Panc1 (cell line): ENCODE data around the gene FAM43A. TPM values are rescaled to one million over a fixed set of nuclear protein-coding genes. Genes with fewer than 3 reads are reported as not detected.

Source experiments
- ATAC-seq: fragments of 200-7000 bp; cut with Tn5 transposase; 2 replicates; pipeline ENCODE4 v1.9.1; 2020; ENCODE audit warnings: mild to moderate bottlenecking, moderate library complexity
- BruUV-seq: library from RNA; stranded (reverse); fragments of 400-500 nt; replicated peaks from 2 replicates; lab custom pipeline; 2021; lab: Mats Ljungman, UMichigan
- CTCF ChIA-PET: fragments of 300-600 bp; sonication (Branson Sonifier 250); formaldehyde crosslinking; loops from one replicate; lab custom pipeline; 2022; ENCODE audit warnings: antibody characterized with exemption; lab: Charles Lee
- POLR2A ChIA-PET: fragments of 300-600 bp; sonication (Branson Sonifier 250); formaldehyde crosslinking; loops from one replicate; lab custom pipeline; 2022; ENCODE audit warnings: antibody characterized with exemption; lab: Charles Lee
- DNase-seq: peaks from one replicate; pipeline ENCODE4 v3.0.0-alpha.2; 2010; ENCODE audit warnings: low read depth, low spot score
- H3K27ac ChIP-seq: 2 replicates; pipeline ENCODE4 v1.5.1; 2011; ENCODE audit warnings: mild to moderate bottlenecking, low read length, inconsistent platforms
- H3K27me3 ChIP-seq: fragments of 200-500 bp; sonication (Bioruptor generic); 2 replicates; pipeline ENCODE4 v1.6.0; 2014; ENCODE audit warnings: low read length, inconsistent platforms; ENCODE audit not compliant: control insufficient read depth, insufficient read depth
- H3K36me3 ChIP-seq: fragments of 200-500 bp; sonication (Bioruptor generic); 2 replicates; pipeline ENCODE4 v1.5.1; 2014; ENCODE audit warnings: inconsistent platforms, mild to moderate bottlenecking, low read length, moderate library complexity; ENCODE audit not compliant: control insufficient read depth, insufficient read depth
- H3K4me1 ChIP-seq: 2 replicates; pipeline ENCODE4 v1.5.1; 2011; ENCODE audit warnings: inconsistent platforms, mild to moderate bottlenecking, low read length, moderate library complexity; ENCODE audit not compliant: control insufficient read depth, insufficient read depth
- H3K4me3 ChIP-seq, 2 experiments: 2 replicates each; pipeline ENCODE4 v1.5.1; 2011 to 2012; ENCODE audit warnings: low read depth in 2 of 2, low read length in 2 of 2, mild to moderate bottlenecking in 2 of 2, inconsistent platforms in 1 of 2, moderate library complexity in 1 of 2
- H3K9me3 ChIP-seq: fragments of 200-500 bp; sonication (Bioruptor generic); 2 replicates; pipeline ENCODE4 v1.5.1; 2014; ENCODE audit warnings: low read depth, mild to moderate bottlenecking, inconsistent platforms, low read length, moderate library complexity; ENCODE audit not compliant: control insufficient read depth, insufficient read depth
- POLR2AphosphoS5 ChIP-seq: IDR thresholded peaks from 2 replicates; pipeline ENCODE4 v1.6.1; 2012; ENCODE audit warnings: mild to moderate bottlenecking, low read depth, low read length, moderate library complexity
- SIN3A ChIP-seq: IDR thresholded peaks from 2 replicates; pipeline ENCODE4 v1.6.1; 2012; ENCODE audit warnings: low read depth, mild to moderate bottlenecking, low read length, moderate library complexity, borderline replicate concordance; ENCODE audit not compliant: insufficient read depth
- TCF7L2 ChIP-seq: IDR thresholded peaks from 2 replicates; pipeline ENCODE4 v1.6.1; 2011; ENCODE audit warnings: mild to moderate bottlenecking, low read depth, low read length, inconsistent platforms
- in situ Hi-C: cut with HindIII; loops from 2 replicates; pipeline ENCODE4 v1.10.0; 2016; ENCODE audit warnings: low sequenced_read_pairs, low pct_unique_long_range_greater_than_20kb
- intact Hi-C: fragments of 100-400 bp; cut with micrococcal nuclease; formaldehyde crosslinking; loops from one replicate; pipeline ENCODE4 v1.10.0; 2022; ENCODE audit not compliant: unreplicated experiment
- total RNA-seq: library from RNA; stranded (reverse); gene quantifications from one replicate; pipeline ENCODE4 v1.2.1, GENCODE V29; 2021; ENCODE audit not compliant: unreplicated experiment
- TF ChIP-seq, protein P1 (sequence below): fragments of 450-650 bp; IDR thresholded peaks from 2 replicates; pipeline ENCODE4 v1.5.1; 2017; ENCODE audit warnings: mild to moderate bottlenecking
- TF ChIP-seq, protein P2 (sequence below), 2 experiments: IDR thresholded peaks; 2 replicates each; pipeline ENCODE4 v1.6.1; 2011 to 2012; ENCODE audit warnings: low read depth in 2 of 2, control low read depth in 1 of 2, low read length in 1 of 2, mild to moderate bottlenecking in 1 of 2, moderate library complexity in 1 of 2; ENCODE audit not compliant: insufficient read depth in 1 of 2

The FAM43A gene
- total RNA-seq, 1 experiment from 2014 or later = 51.4 TPM

DNA sequence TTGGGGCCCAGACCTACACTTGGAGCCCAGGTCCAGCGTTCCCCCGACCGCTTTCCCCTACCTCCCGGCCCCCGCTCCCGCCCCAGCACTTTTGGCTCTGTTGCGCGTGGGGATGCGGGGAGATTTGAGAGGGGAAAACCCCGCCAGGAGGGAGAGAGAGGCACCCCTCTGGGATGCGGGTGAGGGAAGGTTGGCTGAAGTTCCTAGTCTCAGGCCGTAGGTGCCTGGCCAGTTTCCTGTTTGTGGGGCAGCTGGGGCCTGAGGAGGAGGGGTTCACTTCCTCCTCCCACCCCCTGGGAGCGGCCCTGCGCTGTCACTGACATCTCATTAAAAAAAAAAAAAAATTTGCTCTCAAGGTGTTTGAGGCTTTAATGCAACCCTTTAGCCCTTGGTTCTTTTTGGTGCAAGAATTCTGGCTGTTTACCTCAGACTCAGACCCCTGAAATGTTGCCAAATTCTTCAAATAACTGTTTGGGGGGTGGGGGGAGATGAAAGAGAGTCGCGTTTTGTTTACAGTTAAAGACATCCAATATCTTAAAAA, 2.6 kb downstream of the FAM43A start:
- no peak for TF ChIP-seq SIN3A
- TF ChIP-seq TCF7L2 = peak; percentile 81; the same call in 1 of the 2 replicates
- peak overlapping the region; percentile 80 for H3K27ac ChIP-seq
- ATAC-seq (0 out of 2 replicates have a peak, but pooled peaks have one; percentile 20), DNase-seq (no peak)
- H3K36me3 ChIP-seq = no peaks in the 10 kb centered on the region
- no peaks in the 10 kb centered on the region for H3K9me3 ChIP-seq
- in situ Hi-C loops = no loop called here
- CTCF ChIA-PET = interaction anchor here (0.7 to 1.4 kb wide), 6 partner anchors 16 to 583 kb away, joined by 3 to 7 read pairs (median 4); partner anchors contain the start of genes LSG1 and XXYLT1
- no peaks in the 10 kb centered on the region for H3K27me3 ChIP-seq
- intact Hi-C loops = loop anchor here (10.0 kb wide), 3 partner anchors 187 to 837 kb away; no protein-coding TSS in a partner anchor
- peaks cover 46% of the 10 kb centered on the region for H3K4me1 ChIP-seq
- BruUV-seq = no TSS peak
- POLR2A ChIA-PET = interaction anchor here (0.6 kb wide), 2 partner anchors 460 to 504 kb away, joined by 3 read pairs; no protein-coding TSS in a partner anchor
- H3K4me3 ChIP-seq = peak overlapping the region; percentile 72 to 91

DNA sequence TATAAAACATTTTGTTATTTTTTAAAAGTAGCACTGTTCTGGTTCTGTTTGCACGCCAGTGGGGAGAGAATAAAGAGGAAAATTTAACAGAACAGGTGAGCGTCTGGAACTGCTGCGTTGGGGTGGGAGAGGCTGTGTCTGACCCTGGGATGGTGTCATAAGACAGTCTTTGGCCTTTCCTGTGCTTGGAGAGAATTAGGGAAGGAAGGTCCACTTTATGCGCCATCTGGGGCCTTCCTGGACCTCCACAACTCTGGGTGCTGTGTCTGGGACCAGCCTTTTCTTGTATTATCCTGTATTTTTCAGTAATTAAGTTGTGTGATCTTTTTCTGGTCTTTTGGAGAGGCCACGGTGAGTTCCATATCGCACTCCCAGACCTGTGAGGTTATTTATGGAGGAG, 3.3 kb downstream of the FAM43A start:
- ChIA-PET CTCF (interaction anchor here (0.6 to 1.0 kb wide), 2 partner anchors 12 to 17 kb away, joined by 3 read pairs; partner anchors contain the start of gene LSG1), POLR2A (no interaction called here)
- in situ Hi-C loops = no loop called here
- H3K4me1 ChIP-seq = peaks cover 43% of the 10 kb centered on the region
- no peak for ATAC-seq
- TF ChIP-seq TCF7L2 (no peak), SIN3A (no peak), POLR2AphosphoS5 (no peak)
- TF ChIP-seq, protein P1, sequence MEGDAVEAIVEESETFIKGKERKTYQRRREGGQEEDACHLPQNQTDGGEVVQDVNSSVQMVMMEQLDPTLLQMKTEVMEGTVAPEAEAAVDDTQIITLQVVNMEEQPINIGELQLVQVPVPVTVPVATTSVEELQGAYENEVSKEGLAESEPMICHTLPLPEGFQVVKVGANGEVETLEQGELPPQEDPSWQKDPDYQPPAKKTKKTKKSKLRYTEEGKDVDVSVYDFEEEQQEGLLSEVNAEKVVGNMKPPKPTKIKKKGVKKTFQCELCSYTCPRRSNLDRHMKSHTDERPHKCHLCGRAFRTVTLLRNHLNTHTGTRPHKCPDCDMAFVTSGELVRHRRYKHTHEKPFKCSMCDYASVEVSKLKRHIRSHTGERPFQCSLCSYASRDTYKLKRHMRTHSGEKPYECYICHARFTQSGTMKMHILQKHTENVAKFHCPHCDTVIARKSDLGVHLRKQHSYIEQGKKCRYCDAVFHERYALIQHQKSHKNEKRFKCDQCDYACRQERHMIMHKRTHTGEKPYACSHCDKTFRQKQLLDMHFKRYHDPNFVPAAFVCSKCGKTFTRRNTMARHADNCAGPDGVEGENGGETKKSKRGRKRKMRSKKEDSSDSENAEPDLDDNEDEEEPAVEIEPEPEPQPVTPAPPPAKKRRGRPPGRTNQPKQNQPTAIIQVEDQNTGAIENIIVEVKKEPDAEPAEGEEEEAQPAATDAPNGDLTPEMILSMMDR = no peak
- TF ChIP-seq, protein P2, sequence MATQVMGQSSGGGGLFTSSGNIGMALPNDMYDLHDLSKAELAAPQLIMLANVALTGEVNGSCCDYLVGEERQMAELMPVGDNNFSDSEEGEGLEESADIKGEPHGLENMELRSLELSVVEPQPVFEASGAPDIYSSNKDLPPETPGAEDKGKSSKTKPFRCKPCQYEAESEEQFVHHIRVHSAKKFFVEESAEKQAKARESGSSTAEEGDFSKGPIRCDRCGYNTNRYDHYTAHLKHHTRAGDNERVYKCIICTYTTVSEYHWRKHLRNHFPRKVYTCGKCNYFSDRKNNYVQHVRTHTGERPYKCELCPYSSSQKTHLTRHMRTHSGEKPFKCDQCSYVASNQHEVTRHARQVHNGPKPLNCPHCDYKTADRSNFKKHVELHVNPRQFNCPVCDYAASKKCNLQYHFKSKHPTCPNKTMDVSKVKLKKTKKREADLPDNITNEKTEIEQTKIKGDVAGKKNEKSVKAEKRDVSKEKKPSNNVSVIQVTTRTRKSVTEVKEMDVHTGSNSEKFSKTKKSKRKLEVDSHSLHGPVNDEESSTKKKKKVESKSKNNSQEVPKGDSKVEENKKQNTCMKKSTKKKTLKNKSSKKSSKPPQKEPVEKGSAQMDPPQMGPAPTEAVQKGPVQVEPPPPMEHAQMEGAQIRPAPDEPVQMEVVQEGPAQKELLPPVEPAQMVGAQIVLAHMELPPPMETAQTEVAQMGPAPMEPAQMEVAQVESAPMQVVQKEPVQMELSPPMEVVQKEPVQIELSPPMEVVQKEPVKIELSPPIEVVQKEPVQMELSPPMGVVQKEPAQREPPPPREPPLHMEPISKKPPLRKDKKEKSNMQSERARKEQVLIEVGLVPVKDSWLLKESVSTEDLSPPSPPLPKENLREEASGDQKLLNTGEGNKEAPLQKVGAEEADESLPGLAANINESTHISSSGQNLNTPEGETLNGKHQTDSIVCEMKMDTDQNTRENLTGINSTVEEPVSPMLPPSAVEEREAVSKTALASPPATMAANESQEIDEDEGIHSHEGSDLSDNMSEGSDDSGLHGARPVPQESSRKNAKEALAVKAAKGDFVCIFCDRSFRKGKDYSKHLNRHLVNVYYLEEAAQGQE (IDR thresholded peaks at IDR 0.05; ENCODE audit: insufficient read depth in 1 of 2, low read depth in 2 of 2, low read length in 1 of 2) = no peak
- H3K27ac ChIP-seq = peak overlapping the region; percentile 80
- H3K27me3 ChIP-seq = no peaks in the 10 kb centered on the region
- no peaks in the 10 kb centered on the region for H3K9me3 ChIP-seq
- H3K4me3 ChIP-seq = peak overlapping the region; percentile 72 to 91
- intact Hi-C loops = loop anchor here (10.0 kb wide), 3 partner anchors 186 to 836 kb away; no protein-coding TSS in a partner anchor
- DNase-seq = no peak
- BruUV-seq = no TSS peak
- H3K36me3 ChIP-seq = no peaks in the 10 kb centered on the region
